NCI-H748 (cell line): ENCODE data around the gene TMEM134.

ENCODE experiments used
- DNase-seq: peaks from one replicate; lab custom pipeline; 2025; ENCODE audit not compliant: unreplicated experiment; lab: John Stamatoyannopoulos, UW

TMEM134 gene

DNA sequence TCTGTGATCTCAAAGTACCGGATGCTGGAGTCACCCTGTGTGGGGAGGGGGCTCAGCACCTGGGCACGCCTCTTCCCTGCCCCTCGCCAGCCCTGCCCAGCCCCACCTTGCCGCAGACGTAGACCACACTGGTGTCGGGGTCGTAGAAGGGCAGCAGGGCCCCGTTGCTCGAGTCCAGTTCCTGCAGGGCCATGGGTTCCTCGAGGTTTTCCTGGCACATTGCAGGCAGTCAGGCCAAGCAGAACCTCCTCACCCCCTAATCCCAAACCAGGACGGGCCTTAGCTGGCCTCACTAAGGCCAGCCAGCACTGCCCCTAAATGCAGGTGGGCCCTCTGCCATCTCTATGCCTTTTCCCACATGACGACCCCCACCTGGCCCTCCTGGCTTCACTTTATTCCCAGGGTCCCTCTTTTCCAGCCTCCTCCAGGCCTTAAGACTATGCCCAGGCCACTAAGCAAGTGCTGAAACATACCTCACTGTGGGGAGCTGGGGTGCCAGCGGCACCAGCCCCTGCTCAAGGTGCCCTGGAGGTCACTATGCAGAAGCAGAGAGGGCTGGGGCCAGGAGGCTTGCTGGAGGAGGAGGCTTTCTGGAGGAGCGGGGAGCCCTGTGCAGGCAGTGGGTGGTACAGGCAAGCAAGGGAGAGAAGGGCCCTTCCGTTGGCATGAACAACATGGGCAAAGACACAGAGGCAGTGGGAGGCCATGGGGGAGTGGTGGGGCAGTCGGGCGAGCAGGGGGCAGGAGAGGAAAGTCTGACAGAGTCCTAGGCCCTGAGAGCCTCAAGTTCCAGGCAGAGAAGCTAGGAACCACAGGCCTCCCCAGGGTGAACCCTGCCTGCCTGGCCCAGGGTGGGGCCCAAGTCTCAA is 28.6 kb downstream of the TMEM134 start:
- DNase-seq: no peak

DNA sequence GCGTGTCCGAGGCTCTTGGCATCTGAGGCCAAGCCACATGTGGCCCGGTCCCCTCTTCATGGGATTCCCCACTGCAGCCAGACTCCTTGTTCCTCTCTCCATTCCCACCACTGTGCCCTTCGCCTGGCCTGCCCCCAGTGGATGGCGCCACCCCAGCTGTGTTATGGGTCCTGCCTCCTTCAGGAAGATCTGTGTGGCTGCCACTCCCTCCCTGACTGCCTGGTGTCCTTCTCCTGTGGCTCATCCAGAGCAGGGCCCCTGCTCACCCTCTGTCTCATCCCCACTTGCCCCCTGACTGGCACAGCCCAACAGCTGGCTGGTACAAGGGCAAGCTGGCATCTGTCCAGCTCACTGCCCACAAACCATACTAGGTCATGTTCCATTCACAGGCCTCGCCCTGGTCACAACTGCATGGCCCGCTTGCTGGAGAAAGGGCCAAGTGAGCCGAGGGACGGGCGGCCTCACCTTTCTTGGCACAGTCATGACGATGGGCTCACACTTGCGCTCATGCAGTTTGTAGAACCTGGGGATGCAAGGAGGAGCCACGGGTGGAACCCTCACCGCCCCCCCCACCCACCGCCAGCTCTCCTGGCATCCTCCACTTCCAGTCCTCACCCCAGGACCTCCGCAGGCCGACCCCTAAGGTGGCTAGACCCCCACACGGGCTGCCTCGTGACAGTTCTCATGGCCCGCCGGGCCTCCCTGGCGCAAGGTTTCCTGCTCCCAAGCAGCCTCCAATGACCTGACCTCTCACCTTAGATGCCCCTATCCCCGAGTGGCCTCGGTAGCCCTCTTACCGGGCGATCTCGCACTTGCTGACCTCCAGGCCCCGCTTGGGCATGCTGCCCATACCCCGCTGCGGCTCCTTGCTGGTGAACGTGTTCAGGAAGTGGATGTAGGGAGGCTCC is 29.5 kb downstream of the TMEM134 start:
- no peak for DNase-seq

DNA sequence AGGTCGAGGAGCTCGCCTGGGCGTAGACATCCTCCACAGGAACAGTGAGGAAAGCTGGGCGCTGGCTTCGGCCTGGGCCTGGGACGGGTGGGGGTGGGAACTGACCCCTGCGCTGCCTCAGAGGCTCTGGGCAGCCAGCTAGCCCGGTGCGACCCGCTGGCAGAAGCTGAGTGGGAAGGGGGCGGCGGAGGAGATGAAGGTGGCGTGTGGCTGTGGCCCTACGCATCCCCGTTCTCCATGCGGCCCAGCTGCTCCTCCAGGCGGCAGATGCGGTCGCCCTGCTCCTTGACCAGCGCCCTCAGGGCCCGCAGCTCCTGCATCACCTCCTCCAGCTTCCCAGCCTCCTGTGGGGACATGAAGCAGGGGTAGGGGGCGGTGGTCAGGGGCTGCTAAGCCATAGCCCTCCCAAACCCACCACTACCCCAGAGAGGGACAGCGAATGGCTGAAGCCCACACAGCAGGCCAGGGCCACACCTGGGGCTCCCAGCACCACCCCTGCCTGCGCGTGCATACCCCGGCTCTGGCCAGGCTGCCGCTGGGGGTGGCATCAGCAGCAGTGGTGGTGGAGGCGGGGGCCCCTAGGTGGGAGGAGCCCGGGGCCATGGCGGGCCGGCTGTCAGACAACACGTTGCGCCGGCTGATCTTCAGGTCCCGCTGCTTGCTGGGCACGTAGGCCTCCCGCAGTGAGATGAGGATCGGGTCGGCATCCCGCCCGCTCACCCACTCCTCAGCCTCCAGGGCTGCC is 30.7 kb downstream of the TMEM134 start:
- DNase-seq: no peak

GRCh38 chr11:67437809-67438157 is 31.3 kb downstream of the TMEM134 start:
- DNase-seq: no peak

- no peak for DNase-seq
These were observed 31.8 kb downstream of the TMEM134 start, which contains the start of gene PTPRCAP for GRCh38 chr11:67437082-67437808. Gene PTPRCAP (minus strand): TSS chr11:67437682. CDS start chr11:67437619, 63 bp downstream.

DNA sequence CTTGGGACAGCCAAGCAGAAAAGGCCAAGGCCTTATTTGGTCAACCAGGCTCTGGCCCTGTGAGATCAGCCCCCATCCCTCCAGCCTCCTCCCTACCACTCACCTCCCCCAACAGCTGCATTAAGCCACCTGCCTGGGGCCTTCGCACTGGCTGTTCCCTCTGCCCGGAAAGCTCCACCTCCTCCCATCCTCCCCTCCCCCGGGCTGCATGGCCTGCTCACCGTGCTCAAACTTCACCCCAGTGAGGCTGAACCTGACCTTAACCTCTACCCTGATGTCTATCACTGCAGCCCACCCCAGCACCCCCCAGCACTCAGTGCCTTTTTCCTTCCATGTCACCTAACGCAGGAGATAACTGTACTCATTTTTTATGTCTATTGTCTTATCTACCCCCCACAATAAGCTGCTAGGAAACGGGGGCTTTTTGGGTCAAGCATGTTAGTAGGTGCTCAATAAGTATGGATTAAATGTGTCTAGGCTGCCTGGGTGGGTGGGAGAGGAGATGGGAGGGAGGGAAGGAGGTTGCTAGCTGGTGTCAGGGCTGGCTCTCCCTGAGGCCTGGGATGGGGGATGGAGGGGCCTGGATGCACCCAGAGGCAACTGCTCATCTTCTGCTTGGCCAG is 32.5 kb downstream of the TMEM134 start:
- no peak for DNase-seq

DNA sequence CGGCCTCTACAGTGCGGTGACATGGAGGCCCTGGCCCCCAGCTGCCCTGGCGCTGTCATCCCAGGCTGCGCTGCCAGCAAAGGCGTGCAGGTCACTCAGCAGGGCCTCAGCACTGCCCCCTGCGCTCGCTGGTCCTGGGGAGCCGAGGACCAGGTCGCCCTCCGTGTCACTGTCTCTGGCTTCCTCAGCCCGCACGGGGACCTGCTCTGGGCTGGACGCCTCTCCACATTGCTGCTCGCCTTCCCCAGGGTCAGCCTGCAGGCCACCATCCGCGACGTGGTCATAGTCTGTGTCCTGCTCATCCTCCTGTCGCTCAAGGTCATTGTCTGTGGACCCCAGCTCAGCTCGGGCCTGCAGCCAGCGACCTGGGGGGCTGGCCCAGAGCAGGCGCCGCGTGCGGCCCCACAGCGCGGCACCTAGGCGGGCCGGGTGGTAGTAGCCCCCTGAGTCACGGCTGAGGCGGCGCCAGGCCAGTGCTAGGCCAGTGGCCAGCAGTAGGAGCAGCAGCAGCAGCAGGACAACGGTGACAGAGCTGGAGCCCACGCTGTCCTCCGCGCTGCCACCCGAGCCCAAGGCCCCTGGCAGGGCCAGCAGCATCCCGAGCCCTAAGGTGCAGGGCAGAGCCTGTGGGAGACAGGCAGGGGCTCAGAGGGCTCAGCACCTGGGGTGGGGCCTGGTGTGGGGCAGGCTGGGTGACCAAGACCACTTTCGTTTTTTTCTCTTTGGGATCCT is 33.2 kb downstream of the TMEM134 start:
- DNase-seq: no peak

DNA sequence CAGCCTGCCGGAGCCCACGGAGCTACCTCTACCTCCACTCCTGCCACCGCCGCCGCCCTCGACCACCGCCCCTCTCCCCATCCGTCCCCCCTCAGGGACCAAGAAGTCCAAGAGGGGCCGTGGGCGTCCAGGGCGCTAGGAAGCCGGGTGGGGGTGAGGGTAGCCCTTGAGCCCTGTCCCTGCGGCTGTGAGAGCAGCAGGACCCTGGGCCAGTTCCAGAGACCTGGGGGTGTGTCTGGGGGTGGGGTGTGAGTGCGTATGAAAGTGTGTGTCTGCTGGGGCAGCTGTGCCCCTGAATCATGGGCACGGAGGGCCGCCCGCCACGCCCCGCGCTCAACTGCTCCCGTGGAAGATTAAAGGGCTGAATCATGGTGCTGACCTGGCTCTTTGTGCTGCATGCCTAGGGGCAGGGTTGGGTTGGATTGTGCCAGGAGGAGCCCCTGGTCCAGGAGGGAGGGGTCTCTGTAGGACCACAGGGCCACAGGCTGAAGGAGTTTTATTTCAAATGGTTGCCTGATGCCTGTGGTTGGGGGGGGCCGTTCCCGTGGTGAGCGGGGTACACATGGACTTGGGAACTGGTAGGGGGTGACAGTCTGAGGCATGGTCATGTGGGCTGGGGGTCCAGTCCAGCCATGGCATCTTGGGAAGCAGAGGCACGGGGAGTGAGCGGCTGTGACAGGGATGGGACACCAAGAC is 33.9 kb downstream of the TMEM134 start:
- DNase-seq: no peak

DNA sequence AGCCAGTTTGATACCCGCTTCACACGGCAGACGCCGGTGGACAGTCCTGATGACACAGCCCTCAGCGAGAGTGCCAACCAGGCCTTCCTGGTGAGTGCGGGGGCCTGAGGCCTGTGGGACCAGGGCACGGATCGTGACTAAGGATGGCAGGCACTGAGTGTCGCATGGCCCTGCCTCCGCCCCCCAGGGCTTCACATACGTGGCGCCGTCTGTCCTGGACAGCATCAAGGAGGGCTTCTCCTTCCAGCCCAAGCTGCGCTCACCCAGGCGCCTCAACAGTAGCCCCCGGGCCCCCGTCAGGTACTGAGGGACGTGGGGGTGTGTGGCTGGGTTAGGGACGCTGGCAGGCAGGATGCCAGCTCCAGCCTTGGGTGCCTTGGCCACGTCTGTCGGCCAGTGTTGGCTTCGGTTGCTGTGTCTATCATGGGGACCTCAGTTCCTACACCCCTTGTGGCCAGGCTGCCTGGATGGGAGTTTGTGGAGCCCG is 34.6 kb downstream of the TMEM134 start:
- no peak for DNase-seq

- no peak for DNase-seq
These were observed 35.3 kb downstream of the TMEM134 start for GRCh38 chr11:67433536-67434394.

- no peak for DNase-seq
These were observed 36.2 kb downstream of the TMEM134 start for GRCh38 chr11:67432655-67433349.

DNA sequence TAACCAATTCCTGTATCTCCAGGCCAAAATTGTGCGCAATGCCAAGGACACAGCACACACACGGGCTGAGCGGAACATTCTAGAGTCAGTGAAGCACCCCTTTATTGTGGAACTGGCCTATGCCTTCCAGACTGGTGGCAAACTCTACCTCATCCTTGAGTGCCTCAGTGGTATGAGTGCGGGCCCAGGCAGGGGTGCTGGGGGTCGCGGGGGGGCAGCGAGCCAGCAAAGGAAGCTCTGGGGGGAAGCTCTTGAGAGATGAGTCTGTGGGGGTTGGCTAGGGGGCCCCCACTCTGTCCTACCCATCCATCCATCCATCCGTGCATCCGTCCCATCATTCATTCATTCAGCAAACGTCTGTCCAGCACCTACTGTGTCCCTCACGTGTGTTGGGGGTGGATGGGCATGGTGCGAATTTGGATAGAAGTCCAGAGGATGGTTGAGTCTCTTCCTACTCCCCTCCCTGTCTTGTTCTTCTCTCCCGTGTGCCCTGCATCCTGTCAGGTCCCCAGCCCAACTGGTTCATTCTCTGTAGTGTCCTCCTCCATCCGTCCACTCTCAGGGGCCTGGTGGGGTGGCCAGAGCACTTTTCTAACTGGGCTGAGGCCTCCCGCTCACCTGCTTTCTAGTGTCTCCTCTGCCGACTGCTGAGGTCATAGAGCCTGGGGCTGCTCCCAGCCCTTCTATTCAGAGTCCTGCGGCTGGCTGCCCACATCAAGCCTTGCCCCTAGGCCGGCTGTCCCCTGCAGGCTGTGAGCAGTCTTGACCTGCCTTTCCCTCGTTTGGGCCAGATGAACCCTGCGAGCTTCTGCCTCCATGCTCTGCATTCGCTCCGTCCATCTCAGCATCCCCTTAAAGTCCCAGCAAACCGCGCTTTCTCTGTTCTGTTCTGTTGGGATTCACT is 37.5 kb downstream of the TMEM134 start:
- no peak for DNase-seq

- DNase-seq: no peak
These were observed 39.3 kb downstream of the TMEM134 start for GRCh38 chr11:67429722-67430121.

DNA sequence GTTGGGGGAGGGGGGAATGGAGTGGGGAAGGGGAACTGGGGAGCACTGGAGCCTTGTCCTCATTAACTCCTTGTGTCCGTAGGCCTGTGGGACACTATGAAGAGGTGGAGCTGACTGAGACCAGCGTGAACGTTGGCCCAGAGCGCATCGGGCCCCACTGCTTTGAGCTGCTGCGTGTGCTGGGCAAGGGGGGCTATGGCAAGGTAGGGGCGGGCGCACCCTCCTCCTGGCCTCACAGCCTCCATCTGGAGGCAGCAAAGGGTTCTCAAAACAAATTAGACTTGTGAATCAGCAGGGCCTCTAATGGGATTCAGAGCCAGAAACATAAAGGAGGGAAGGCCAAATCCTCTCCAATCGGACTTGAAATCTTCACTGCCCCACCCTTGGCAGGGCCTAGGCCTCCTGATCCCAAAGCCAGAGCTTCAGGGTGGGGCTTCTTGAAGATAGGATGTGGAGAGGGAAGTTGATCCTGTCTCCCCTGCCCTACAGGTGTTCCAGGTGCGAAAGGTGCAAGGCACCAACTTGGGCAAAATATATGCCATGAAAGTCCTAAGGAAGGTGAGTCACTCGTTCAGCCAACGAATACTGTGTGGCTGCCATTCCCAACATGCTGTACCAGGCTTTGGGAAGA is 39.9 kb downstream of the TMEM134 start:
- DNase-seq: no peak
